HCT116 (cell line): ENCODE measurements around the gene ASCL5. TPM values are rescaled to one million over a fixed set of nuclear protein-coding genes. Genes with fewer than 3 reads are reported as not detected.

ENCODE experiments used
- ATAC-seq: fragments of 200-7000 bp; cut with Tn5 transposase; 2 replicates; pipeline ENCODE4 v1.9.1; 2020; ENCODE audit warnings: mild to moderate bottlenecking, moderate library complexity
- BruUV-seq: library from RNA; stranded (reverse); fragments of 400-500 nt; replicated peaks from 2 replicates; lab custom pipeline; 2021; lab: Mats Ljungman, UMichigan
- CTCF ChIA-PET: fragments of 300-600 bp; sonication (Branson Sonifier 250); formaldehyde crosslinking; loops from one replicate; lab custom pipeline; 2021; ENCODE audit warnings: antibody characterized with exemption; lab: Charles Lee
- POLR2A ChIA-PET: fragments of 300-600, 350-600 bp; sonication (Branson Sonifier 250); formaldehyde crosslinking; loops from one replicate; lab custom pipeline; 2021; ENCODE audit warnings: antibody characterized with exemption; lab: Charles Lee
- RAD21 ChIA-PET, 2 experiments: fragments of 300-600 bp; sonication (Branson Sonifier 250); formaldehyde crosslinking; loops; one replicate each; lab custom pipeline; 2023; ENCODE audit warnings: low total read pairs in 2 of 2; ENCODE audit not compliant: uncharacterized antibody in 2 of 2, unreplicated experiment in 2 of 2, low non-redundant PET in 1 of 2; lab: Charles Lee
- DNase-seq: peaks from one replicate; pipeline ENCODE4 v3.0.0-alpha.2; 2010; ENCODE audit warnings: low read depth, low spot score
- H2AFZ ChIP-seq: fragments of 200-600 bp; shearing (Covaris generic), sonication (generic); 2 replicates; pipeline ENCODE4 v1.6.1; 2017; ENCODE audit warnings: low read depth, mixed run types, mixed read lengths, antibody characterized with exemption, low read length; ENCODE audit not compliant: poor library complexity, severe bottlenecking
- H3K27ac ChIP-seq: 2 replicates; pipeline ENCODE4 v1.5.1; 2012; ENCODE audit warnings: low read depth, low read length
- H3K27me3 ChIP-seq: fragments of 200-600 bp; sonication (generic); 2 replicates; pipeline ENCODE4 v1.6.1; 2016; ENCODE audit warnings: mixed run types, low read length, mixed read lengths; ENCODE audit not compliant: insufficient read depth
- H3K36me3 ChIP-seq, 2 experiments: fragments of 200-500 bp in 1 of 2; fragments of 200-600 bp in 1 of 2; sonication (Bioruptor generic) in 1 of 2; sonication (generic) in 1 of 2; 2 replicates each; pipeline versions ENCODE4 v1.5.1 to v1.6.1; 2014 to 2016; ENCODE audit warnings: low read length in 2 of 2, inconsistent platforms in 1 of 2, mixed read lengths in 1 of 2, mixed run types in 1 of 2; ENCODE audit not compliant: insufficient read depth in 2 of 2, control insufficient read depth in 1 of 2
- H3K4me1 ChIP-seq, 2 experiments: fragments of 200-600 bp in 1 of 2; sonication (generic) in 1 of 2; 2 replicates each; pipeline versions ENCODE4 v1.5.1 to v1.6.1; 2012 to 2017; ENCODE audit warnings: low read length in 2 of 2, inconsistent platforms in 1 of 2, mild to moderate bottlenecking in 1 of 2, mixed read lengths in 1 of 2, mixed run types in 1 of 2, moderate library complexity in 1 of 2; ENCODE audit not compliant: insufficient read depth in 2 of 2, control insufficient read depth in 1 of 2
- H3K4me2 ChIP-seq: fragments of 200-600 bp; sonication (generic); 2 replicates; pipeline ENCODE4 v1.6.1; 2017; ENCODE audit warnings: mixed run types, low read length, mixed read lengths
- H3K4me3 ChIP-seq, 2 experiments: fragments of 200-600 bp in 1 of 2; sonication (generic) in 1 of 2; replicated peaks in 1 of 2; 2 replicates each; pipeline ENCODE4 v1.5.1; 2011 to 2016; ENCODE audit warnings: low read length in 2 of 2, control low read depth in 1 of 2, low read depth in 1 of 2, mild to moderate bottlenecking in 1 of 2, mixed read lengths in 1 of 2, mixed run types in 1 of 2
- H3K79me2 ChIP-seq: fragments of 200-600 bp; sonication (generic); 2 replicates; pipeline ENCODE4 v1.6.1; 2017; ENCODE audit warnings: mild to moderate bottlenecking, mixed run types, low read length, moderate library complexity, mixed read lengths; ENCODE audit not compliant: insufficient read depth
- H3K9ac ChIP-seq: fragments of 200-600 bp; sonication (generic); 2 replicates; pipeline ENCODE4 v1.6.1; 2016; ENCODE audit warnings: low read length, mixed read lengths
- H3K9me2 ChIP-seq: fragments of 200-600 bp; sonication (generic), shearing (Covaris generic); 2 replicates; pipeline ENCODE4 v1.6.1; 2017; ENCODE audit warnings: mixed run types, mild to moderate bottlenecking, moderate library complexity; ENCODE audit not compliant: insufficient read depth
- H3K9me3 ChIP-seq, 2 experiments: fragments of 200-500 bp in 1 of 2; fragments of 200-600 bp in 1 of 2; sonication (Bioruptor generic) in 1 of 2; sonication (generic) in 1 of 2; 2 replicates each; pipeline ENCODE4 v1.6.1; 2014 to 2017; ENCODE audit warnings: low read length in 2 of 2, mixed read lengths in 2 of 2, inconsistent platforms in 1 of 2, low read depth in 1 of 2, mild to moderate bottlenecking in 1 of 2, mixed run types in 1 of 2, moderate library complexity in 1 of 2; ENCODE audit not compliant: control insufficient read depth in 1 of 2, insufficient read depth in 1 of 2
- H4K20me1 ChIP-seq: fragments of 200-600 bp; sonication (generic), shearing (Covaris generic); 2 replicates; pipeline ENCODE4 v1.6.1; 2017; ENCODE audit warnings: mixed run types, mild to moderate bottlenecking, moderate library complexity; ENCODE audit not compliant: insufficient read depth
- ATF3 ChIP-seq: IDR thresholded peaks from 2 replicates; pipeline ENCODE4 v1.6.1; 2012
- ELF1 ChIP-seq: IDR thresholded peaks from 2 replicates; pipeline ENCODE4 v1.6.1; 2012; ENCODE audit warnings: low read depth, borderline replicate concordance
- EZH2 ChIP-seq: fragments of 200-600 bp; sonication (generic); IDR thresholded peaks from 2 replicates; pipeline ENCODE4 v1.6.1; 2017; ENCODE audit warnings: antibody characterized with exemption, mixed run types
- FOSL1 ChIP-seq: IDR thresholded peaks from 2 replicates; pipeline ENCODE4 v1.6.1; 2012; ENCODE audit warnings: low read depth
- MAX ChIP-seq: IDR thresholded peaks from 2 replicates; pipeline ENCODE4 v1.6.1; 2012
- POLR2AphosphoS5 ChIP-seq: IDR thresholded peaks from 2 replicates; pipeline ENCODE4 v1.6.1; 2011; ENCODE audit warnings: mild to moderate bottlenecking, low read depth, low read length, moderate library complexity
- RAD21 ChIP-seq: IDR thresholded peaks from 2 replicates; pipeline ENCODE4 v1.6.1; 2012; ENCODE audit warnings: low read depth, mild to moderate bottlenecking
- SIN3A ChIP-seq: IDR thresholded peaks from 2 replicates; pipeline ENCODE4 v1.6.1; 2012; ENCODE audit warnings: low read depth
- SP1 ChIP-seq: IDR thresholded peaks from 2 replicates; pipeline ENCODE4 v1.6.1; 2012; ENCODE audit warnings: low read depth
- TCF7L2 ChIP-seq: IDR thresholded peaks from 2 replicates; pipeline ENCODE4 v1.7.0; 2011; ENCODE audit warnings: borderline replicate concordance, inconsistent platforms; ENCODE audit not compliant: insufficient read depth, insufficient read length; ENCODE audit errors: extremely low read depth
- YY1 ChIP-seq: IDR thresholded peaks from 2 replicates; pipeline ENCODE4 v1.6.1; 2011; ENCODE audit warnings: low read length, low read depth, moderate library complexity, mild to moderate bottlenecking; ENCODE audit not compliant: insufficient replicate concordance; ENCODE audit errors: extremely low read depth
- ZBTB33 ChIP-seq: IDR thresholded peaks from 2 replicates; pipeline ENCODE4 v1.6.1; 2011; ENCODE audit warnings: mild to moderate bottlenecking, low read length, moderate library complexity; ENCODE audit not compliant: insufficient replicate concordance; ENCODE audit errors: extremely low read depth
- intact Hi-C: fragments of 100-400 bp; cut with micrococcal nuclease; formaldehyde crosslinking; loops from 2 replicates; pipeline ENCODE4 v1.10.0; 2022
- total RNA-seq: library from RNA; stranded (reverse); gene quantifications from one replicate; pipeline ENCODE4 v1.2.1, GENCODE V29; 2021; ENCODE audit not compliant: unreplicated experiment

ASCL5 gene
- total RNA-seq, 1 experiment from 2014 or later: 0.15 TPM

- H3K4me2 ChIP-seq: no peak overlapping the region
- TF ChIP-seq POLR2AphosphoS5 (no peak), YY1 (no peak), ZBTB33 (no peak)
- no peak overlapping the region for H2AFZ ChIP-seq
- H4K20me1 ChIP-seq: no peaks in the 10 kb centered on the region
- H3K36me3 ChIP-seq: peaks cover 21 to 41% of the 10 kb centered on the region in 2 experiments
- DNase-seq: no peak
- no peaks in the 10 kb centered on the region for H3K79me2 ChIP-seq
- H3K9me3 ChIP-seq: no peaks in the 10 kb centered on the region
- ChIA-PET RAD21 (no interaction called here), POLR2A (no interaction called here), CTCF (no interaction called here)
- ATAC-seq: no peak
- H3K9me2 ChIP-seq: no peaks in the 10 kb centered on the region
- H3K9ac ChIP-seq: no peak overlapping the region
- H3K4me3 ChIP-seq: no peak overlapping the region
- no TSS peak for BruUV-seq
- H3K27ac ChIP-seq: no peak overlapping the region
- H3K27me3 ChIP-seq: no peaks in the 10 kb centered on the region
- intact Hi-C loops: no loop called here
- H3K4me1 ChIP-seq: no peaks in the 10 kb centered on the region
Measured at GRCh38 chr1:201142011-201142848, 15.2 kb upstream of the ASCL5 start.

- intact Hi-C loops: no loop called here
- H3K36me3 ChIP-seq: peaks cover 21 to 34% of the 10 kb centered on the region in 2 experiments
- BruUV-seq: no TSS peak
- TF ChIP-seq TCF7L2 (no peak), FOSL1 (no peak), ATF3 (no peak), EZH2 (no peak), RAD21 (no peak), ZBTB33 (no peak), YY1 (no peak), ELF1 (no peak), SP1 (no peak), MAX (no peak), SIN3A (no peak)
Measured at GRCh38 chr1:201141418-201141817, 14.4 kb upstream of the ASCL5 start.

More at GRCh38 chr1:201141418-201141817, 14.4 kb upstream of the ASCL5 start:
- no peak for ATAC-seq
- no peaks in the 10 kb centered on the region for H3K4me1 ChIP-seq
- H3K9me2 ChIP-seq: no peaks in the 10 kb centered on the region
- POLR2A ChIA-PET: no interaction called here
- no peak overlapping the region for H3K9ac ChIP-seq
- no peaks in the 10 kb centered on the region for H3K9me3 ChIP-seq
- H4K20me1 ChIP-seq: no peaks in the 10 kb centered on the region
- CTCF ChIA-PET: no interaction called here
- H3K27ac ChIP-seq: no peak overlapping the region
- no peaks in the 10 kb centered on the region for H3K79me2 ChIP-seq
- H3K27me3 ChIP-seq: no peaks in the 10 kb centered on the region
- H2AFZ ChIP-seq: no peak overlapping the region
- no peak overlapping the region for H3K4me2 ChIP-seq
- H3K4me3 ChIP-seq: no peak overlapping the region
- RAD21 ChIA-PET: no interaction called here
- no peak for DNase-seq
